ENCODE results near the gene IP6K2.
"Not testable (repeated sequence)": the region's sequence is repeated elsewhere in the genome, so short reads cannot be mapped to it uniquely, and the experiment has no call there.

The IP6K2 gene

DNA sequence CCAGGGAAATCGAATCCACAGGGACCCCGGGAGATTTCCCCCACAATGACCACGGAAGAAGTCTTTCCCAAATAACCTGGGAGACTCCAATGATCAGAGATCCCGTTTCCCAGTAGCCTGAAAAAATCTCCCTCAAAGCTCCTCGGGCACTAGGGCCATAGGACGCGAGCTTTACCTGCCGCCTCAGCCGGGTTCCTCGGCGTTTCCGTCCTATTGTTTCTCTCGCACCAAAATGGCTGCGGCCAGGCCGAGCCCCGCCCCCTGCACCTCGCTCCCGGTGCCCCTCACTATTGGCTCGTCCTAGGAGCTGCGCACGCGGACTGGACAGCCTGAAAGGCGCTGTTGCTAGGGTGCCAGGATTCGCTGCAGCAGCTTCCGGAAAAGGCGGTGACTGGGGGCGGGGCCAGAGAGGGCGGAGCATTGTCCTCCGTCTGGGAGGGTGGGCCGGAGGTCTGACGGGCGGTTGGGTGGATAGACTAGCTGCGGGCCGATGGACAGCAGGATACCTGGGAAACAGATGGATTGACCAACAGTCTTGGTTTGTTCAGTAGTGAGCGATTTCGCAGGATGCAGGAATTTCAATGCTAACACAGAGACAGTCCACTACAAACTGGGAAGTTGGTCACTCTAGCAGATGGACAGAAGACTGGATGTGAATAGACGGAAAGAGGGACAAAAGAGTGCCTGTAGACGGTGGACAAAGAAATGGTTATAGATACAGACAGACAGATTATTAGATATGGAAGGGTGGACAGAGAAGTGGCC is at the start of gene IP6K2:
TSS of gene IP6K2 (minus strand) at position 240 of the 765 bp plus-strand sequence. CDS start 21,930 bp downstream, outside the sequence.
- H3K9me3 Mint-ChIP-seq = no peaks in the 10 kb centered on the region
- ATAC-seq = peak; percentile 100
- H3K27me3 Mint-ChIP-seq = peaks cover 4% of the 10 kb centered on the region
- peak within 1 kb of the TSS; percentile 95 for H3K4me3 Mint-ChIP-seq
- H3K4me1 Mint-ChIP-seq = peaks cover 37% of the 10 kb centered on the region
- DNase-seq = peak; percentile 100
- peak within 1 kb of the TSS; percentile 79 for H3K27ac Mint-ChIP-seq
- H3K36me3 Mint-ChIP-seq (ENCODE audit: low read depth) = peaks cover 20% of the 10 kb centered on the region

DNA sequence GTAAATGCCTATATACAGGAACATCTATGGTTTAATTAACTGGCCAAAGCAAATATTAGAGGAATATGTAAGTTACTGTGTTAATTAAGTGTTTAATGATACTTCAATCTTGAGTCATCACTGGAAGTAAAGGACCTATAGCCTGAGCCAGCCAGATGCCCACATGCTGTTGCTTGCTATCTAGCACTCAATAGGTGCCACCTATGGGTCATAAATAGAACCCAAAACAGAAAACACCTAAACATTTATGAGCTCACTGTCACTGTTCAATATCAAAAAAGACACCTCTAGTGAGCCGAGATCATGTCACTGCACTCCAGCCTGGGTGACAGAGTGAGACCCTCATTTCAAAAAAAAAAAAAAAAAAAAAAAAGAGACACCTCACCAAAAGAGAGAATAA is 48.4 kb upstream of the IP6K2 start:
- Mint-ChIP-seq H3K4me3 (no peak overlapping the region), H3K27ac (no peak overlapping the region), H3K9me3 (no peaks in the 10 kb centered on the region), H3K27me3 (no peaks in the 10 kb centered on the region), H3K4me1 (no peaks in the 10 kb centered on the region), H3K36me3 (ENCODE audit: low read depth) (peaks cover 16% of the 10 kb centered on the region)
- ATAC-seq (no peak), DNase-seq (no peak)

DNA sequence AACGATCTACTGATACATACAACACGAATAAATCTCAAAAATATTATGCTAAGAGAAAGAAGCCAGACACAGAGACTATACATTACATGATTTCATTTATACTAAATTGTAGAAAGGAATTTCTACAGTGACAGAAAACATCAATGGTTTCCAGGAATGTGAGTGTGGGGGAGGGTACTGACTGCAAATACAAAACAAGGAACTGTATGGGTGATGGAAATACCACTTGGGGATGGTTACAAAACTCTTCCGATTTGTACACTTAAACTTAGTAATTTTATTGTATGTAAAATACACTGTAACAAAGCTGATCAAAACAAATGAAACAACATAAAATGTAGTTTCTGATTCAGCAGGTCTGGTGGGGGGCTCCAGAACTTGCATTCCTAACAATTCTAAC is 45.8 kb upstream of the IP6K2 start:
- H3K4me3 Mint-ChIP-seq = no peak overlapping the region
- no peak for ATAC-seq
- no peaks in the 10 kb centered on the region for H3K9me3 Mint-ChIP-seq
- H3K36me3 Mint-ChIP-seq (ENCODE audit: low read depth) = peaks cover 18% of the 10 kb centered on the region
- H3K27ac Mint-ChIP-seq = no peak overlapping the region
- H3K27me3 Mint-ChIP-seq = no peaks in the 10 kb centered on the region
- DNase-seq = no peak
- H3K4me1 Mint-ChIP-seq = no peaks in the 10 kb centered on the region

DNA sequence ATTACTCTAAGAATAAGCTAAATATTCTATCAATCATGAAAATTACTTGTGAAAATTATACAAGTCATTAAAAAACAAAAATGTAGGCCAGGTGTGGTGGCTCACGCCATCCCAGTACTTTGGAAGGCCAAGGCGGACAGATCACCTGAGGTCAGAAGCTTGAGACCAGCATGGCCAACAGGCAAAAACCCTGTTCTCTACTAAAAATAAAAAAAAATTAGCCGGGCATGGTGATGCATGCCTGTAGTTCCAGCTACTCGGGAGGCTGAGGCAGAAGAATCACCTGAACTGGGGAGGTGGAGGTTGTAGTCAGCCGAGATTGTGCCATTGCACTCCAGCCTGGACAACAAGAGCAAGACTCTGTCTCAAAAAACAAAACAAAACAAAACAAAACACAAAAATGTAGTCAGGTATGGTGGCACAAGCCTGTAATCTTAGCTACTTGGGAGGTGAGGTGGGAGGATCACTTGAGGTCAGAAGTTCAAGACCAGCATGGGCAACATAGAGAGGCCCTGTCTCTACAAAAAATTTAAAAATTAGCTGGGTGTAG is 43.0 kb upstream of the IP6K2 start:
- ATAC-seq, H3K27me3 Mint-ChIP-seq, H3K4me1 Mint-ChIP-seq, DNase-seq, H3K9me3 Mint-ChIP-seq, H3K4me3 Mint-ChIP-seq, H3K27ac Mint-ChIP-seq: not testable (repeated sequence)
- H3K36me3 Mint-ChIP-seq (ENCODE audit: low read depth) = peaks cover 20% of the 10 kb centered on the region

DNA sequence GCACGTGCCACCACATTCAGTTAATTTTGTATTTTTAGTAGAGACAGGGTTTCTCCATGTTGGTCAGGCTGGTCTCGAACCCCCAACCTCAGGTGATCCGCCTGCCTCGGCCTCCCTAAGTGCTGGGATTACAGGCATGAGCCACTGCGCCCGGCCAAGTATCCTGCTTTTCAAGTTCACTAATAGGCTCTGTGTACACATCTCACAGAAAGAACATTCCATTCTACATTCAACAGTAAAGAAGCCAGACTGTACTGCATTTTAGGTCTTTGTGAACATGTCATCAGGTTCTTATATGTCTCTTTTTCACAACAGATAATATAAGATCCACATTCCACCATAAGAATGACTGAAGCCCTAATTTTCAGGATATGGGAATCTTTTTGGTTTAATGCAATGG is 42.5 kb upstream of the IP6K2 start:
- not testable (repeated sequence) for H3K4me3 Mint-ChIP-seq, DNase-seq, H3K4me1 Mint-ChIP-seq, ATAC-seq, H3K27ac Mint-ChIP-seq, H3K9me3 Mint-ChIP-seq, H3K27me3 Mint-ChIP-seq
- H3K36me3 Mint-ChIP-seq (ENCODE audit: low read depth) = peaks cover 17% of the 10 kb centered on the region

DNA sequence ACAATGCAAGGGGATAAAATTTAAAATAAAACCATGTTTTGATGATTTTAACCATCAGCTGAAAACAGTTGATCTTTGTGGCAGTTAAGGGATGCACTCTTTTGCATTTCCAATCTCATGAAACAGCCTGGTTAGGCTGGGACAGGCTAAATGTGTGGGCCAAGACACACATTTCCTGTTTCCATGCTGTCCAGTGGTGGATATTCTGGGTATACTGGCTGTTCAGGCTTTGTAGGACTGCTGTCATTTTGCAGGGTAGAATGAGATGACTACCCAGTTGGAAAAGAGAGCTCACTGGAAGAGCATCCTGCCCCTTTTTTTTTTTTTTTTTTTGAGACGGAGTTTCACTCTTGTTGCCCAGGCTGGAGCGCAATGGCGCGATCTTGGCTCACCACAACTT is 42.0 kb upstream of the IP6K2 start:
- H3K4me1 Mint-ChIP-seq = peaks cover 8% of the 10 kb centered on the region
- peaks cover 16% of the 10 kb centered on the region for H3K36me3 Mint-ChIP-seq (ENCODE audit: low read depth)

DNA sequence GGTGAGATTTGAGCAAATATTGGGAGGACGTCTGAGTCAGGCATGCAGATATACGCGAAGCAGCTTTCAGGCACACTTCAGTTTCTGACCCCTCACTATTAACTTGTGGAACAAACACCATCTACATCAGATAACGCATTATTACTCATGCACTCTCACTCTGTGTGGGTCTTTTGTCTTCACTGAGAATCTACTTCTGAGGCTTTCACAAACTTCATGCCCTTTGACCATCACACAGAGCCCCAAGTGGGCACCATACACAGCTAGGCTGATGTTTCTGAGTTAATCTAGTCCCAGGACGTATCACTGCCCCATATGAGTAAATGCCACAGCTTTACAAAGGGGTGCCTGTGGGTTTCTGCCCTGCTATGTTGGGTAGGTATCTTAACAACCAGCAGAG is 39.6 kb upstream of the IP6K2 start:
- Mint-ChIP-seq H3K27me3 (no peaks in the 10 kb centered on the region), H3K27ac (peak overlapping the region; percentile 26), H3K4me3 (no peak overlapping the region), H3K9me3 (no peaks in the 10 kb centered on the region), H3K36me3 (ENCODE audit: low read depth) (peaks cover 14% of the 10 kb centered on the region), H3K4me1 (peaks cover 8% of the 10 kb centered on the region)
- ATAC-seq (peak; percentile 86), DNase-seq (no peak)

More for the DNA sequence above, 42.0 kb upstream of the IP6K2 start:
- no peak for ATAC-seq
- no peaks in the 10 kb centered on the region for H3K9me3 Mint-ChIP-seq
- no peak for DNase-seq
- no peaks in the 10 kb centered on the region for H3K27me3 Mint-ChIP-seq
- no peak overlapping the region for H3K4me3 Mint-ChIP-seq
- no peak overlapping the region for H3K27ac Mint-ChIP-seq

DNA sequence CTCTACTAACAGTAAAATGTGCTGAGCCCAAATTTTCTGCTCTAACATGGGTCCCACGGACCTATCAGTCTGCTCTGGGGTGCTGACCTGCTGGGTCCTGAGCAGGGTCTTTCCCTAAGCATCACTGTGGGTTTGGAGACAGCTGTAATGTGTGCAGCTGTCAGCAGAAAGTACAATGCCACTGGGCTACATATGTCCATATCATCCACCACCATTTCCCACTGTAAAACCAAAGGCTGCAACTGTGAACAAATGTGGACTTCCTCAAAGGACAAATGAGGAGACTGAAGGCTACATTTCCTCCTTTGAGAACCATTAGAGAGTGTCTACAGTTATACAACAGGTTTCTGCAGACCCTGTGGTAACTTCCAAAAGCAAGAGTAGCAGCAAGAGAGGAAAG is 33.8 kb upstream of the IP6K2 start:
- ATAC-seq (no peak), DNase-seq (no peak)
- Mint-ChIP-seq H3K27ac (no peak overlapping the region), H3K9me3 (no peaks in the 10 kb centered on the region), H3K4me3 (no peak overlapping the region), H3K27me3 (no peaks in the 10 kb centered on the region), H3K36me3 (ENCODE audit: low read depth) (peaks cover 10% of the 10 kb centered on the region), H3K4me1 (no peaks in the 10 kb centered on the region)

DNA sequence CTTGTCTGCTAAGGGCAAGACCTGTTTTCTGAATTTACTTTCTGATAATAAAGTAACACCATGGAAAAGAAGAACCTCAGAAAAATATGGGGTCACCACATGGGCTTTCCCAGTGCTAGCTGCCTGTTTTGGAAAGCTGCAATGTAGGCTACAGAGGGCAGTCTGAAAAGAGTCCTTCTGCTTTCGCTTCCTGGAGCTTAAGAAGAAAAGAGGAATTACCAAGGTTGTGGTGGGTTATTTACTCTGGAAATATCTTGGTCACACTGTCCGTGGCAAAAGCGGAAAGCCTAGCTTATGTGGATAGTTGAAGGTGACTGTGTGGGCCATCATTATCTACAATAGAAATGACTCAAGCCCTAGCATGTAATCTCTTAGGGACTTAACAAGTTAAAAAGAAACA is 31.7 kb upstream of the IP6K2 start:
- ATAC-seq = no peak
- Mint-ChIP-seq H3K4me1 (peaks cover 2% of the 10 kb centered on the region), H3K9me3 (no peaks in the 10 kb centered on the region), H3K36me3 (ENCODE audit: low read depth) (peaks cover 13% of the 10 kb centered on the region), H3K27ac (no peak overlapping the region), H3K4me3 (no peak overlapping the region), H3K27me3 (no peaks in the 10 kb centered on the region)
- DNase-seq = no peak

DNA sequence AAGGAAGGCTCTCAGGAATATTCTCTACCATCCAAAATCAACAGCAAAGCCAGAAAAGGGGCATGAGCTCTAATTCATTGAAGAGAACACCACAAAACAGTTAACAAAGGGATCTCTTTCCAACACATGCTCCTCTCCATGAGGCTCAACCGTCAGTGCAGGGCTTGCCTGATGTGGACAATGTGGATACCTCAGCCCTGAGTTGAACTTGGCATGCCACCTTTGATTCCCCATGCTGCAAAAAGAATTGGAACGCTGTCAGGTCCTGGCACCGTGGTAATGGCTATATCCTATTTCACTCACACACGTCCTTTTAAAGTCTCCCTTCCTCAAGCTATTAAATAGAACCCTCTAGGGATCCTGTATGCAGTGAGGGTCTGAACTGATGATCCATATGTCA is 30.7 kb upstream of the IP6K2 start:
- Mint-ChIP-seq H3K27me3 (no peaks in the 10 kb centered on the region), H3K27ac (no peak overlapping the region), H3K9me3 (no peaks in the 10 kb centered on the region), H3K4me3 (no peak overlapping the region), H3K4me1 (peaks cover 2% of the 10 kb centered on the region), H3K36me3 (ENCODE audit: low read depth) (peaks cover 13% of the 10 kb centered on the region)
- no peak for ATAC-seq
- DNase-seq = no peak

GRCh38 chr3:48747015-48747615 is 30.1 kb upstream of the IP6K2 start:
- H3K4me3 Mint-ChIP-seq = no peak overlapping the region
- ATAC-seq (no peak), DNase-seq (no peak)
- peaks cover 2% of the 10 kb centered on the region for H3K4me1 Mint-ChIP-seq
- no peaks in the 10 kb centered on the region for H3K27me3 Mint-ChIP-seq
- H3K27ac Mint-ChIP-seq = no peak overlapping the region
- no peaks in the 10 kb centered on the region for H3K9me3 Mint-ChIP-seq
- peaks cover 13% of the 10 kb centered on the region for H3K36me3 Mint-ChIP-seq (ENCODE audit: low read depth)

DNA sequence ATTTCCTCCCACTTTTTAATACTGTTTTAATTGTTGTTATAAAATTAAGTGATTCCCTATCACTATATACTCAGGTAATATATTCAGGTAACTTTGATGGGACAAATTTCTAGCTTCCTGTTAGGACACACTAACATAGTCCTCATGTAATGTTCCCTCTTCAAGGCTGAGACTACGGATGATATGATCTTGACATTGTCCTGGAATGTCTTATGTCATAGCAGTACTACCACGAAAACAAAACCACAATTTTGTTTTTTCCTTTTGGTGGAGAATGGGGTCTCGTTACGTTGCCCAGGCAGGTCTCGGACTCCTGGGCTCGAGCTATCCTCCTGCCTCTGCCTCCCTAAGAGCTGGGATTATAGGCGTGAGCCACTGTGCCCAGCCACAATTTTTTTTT is 26.8 kb upstream of the IP6K2 start:
- DNase-seq = no peak
- no peaks in the 10 kb centered on the region for H3K9me3 Mint-ChIP-seq
- H3K4me3 Mint-ChIP-seq = no peak overlapping the region
- H3K4me1 Mint-ChIP-seq = peaks cover 2% of the 10 kb centered on the region
- H3K36me3 Mint-ChIP-seq (ENCODE audit: low read depth) = peaks cover 9% of the 10 kb centered on the region
- ATAC-seq = no peak
- H3K27ac Mint-ChIP-seq = no peak overlapping the region
- H3K27me3 Mint-ChIP-seq = no peaks in the 10 kb centered on the region

DNA sequence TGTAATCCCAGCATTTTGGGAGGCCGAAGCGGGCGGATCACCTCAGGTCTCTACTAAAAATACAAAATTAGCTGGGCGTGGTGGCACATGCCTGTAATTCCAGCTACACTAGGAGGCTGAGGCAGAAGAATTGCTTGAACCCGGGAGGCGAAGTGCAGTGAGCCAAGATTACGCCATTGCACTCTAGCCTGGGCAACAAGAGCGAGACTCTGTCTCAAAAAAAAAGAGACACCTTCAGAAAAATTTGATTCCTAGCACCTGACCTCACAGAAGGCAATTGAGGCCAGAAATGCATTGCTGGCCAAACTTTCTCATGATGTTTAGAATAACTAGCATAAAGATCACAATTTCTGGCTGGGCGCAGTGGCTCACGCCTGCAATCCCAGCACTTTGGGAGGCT is 24.2 kb upstream of the IP6K2 start:
- DNase-seq; H3K4me3 Mint-ChIP-seq; ATAC-seq; H3K36me3 Mint-ChIP-seq (ENCODE audit: low read depth); H3K9me3 Mint-ChIP-seq; H3K4me1 Mint-ChIP-seq; H3K27me3 Mint-ChIP-seq; H3K27ac Mint-ChIP-seq: not testable (repeated sequence)

GRCh38 chr3:48739955-48740823 is 23.2 kb upstream of the IP6K2 start:
- Mint-ChIP-seq H3K27me3 (no peaks in the 10 kb centered on the region), H3K4me1 (no peaks in the 10 kb centered on the region), H3K36me3 (ENCODE audit: low read depth) (no peaks in the 10 kb centered on the region), H3K9me3 (no peaks in the 10 kb centered on the region), H3K27ac (no peak overlapping the region), H3K4me3 (no peak overlapping the region)
- ATAC-seq = peak; percentile 85
- DNase-seq = peak; percentile 62

Measured in activated naive CD8-positive, alpha-beta T cell treated with anti-CD3 and anti-CD28 coated beads, Interleukin-2, amount 50 U/mL, for 24 hours (primary cell).